Duodenal mucosa (tissue), 2 donors: ENCODE results near the gene PABPC1L.

Experiments used
- H3K27ac ChIP-seq: one replicate; pipeline ENCODE4 v1.7.0; 2013; ENCODE audit warnings: low read depth, low read length
- H3K27me3 ChIP-seq, 2 donors: one replicate each; pipeline ENCODE4 v1.7.0; 2013; ENCODE audit warnings: low read length in 2 of 2, control low read depth in 1 of 2; ENCODE audit not compliant: insufficient read depth in 2 of 2, control insufficient read depth in 1 of 2
- H3K36me3 ChIP-seq, 2 donors: one replicate each; pipeline ENCODE4 v1.7.0; 2013; ENCODE audit warnings: low read length in 2 of 2, control low read depth in 1 of 2; ENCODE audit not compliant: insufficient read depth in 2 of 2, control insufficient read depth in 1 of 2
- H3K4me1 ChIP-seq, 2 donors: one replicate each; pipeline ENCODE4 v1.7.0; 2013; ENCODE audit warnings: low read length in 2 of 2, control low read depth in 1 of 2; ENCODE audit not compliant: insufficient read depth in 2 of 2, control insufficient read depth in 1 of 2
- H3K4me3 ChIP-seq, 2 donors: one replicate each; pipeline ENCODE4 v1.7.0; 2013; ENCODE audit warnings: low read length in 2 of 2, low read depth in 1 of 2
- H3K9ac ChIP-seq, 2 donors: one replicate each; pipeline ENCODE4 v1.7.0; 2013; ENCODE audit warnings: low read length in 2 of 2, low read depth in 1 of 2
- H3K9me3 ChIP-seq, 2 donors: one replicate each; pipeline ENCODE4 v1.7.0; 2013; ENCODE audit warnings: low read length in 2 of 2, control low read depth in 1 of 2; ENCODE audit not compliant: control insufficient read depth in 1 of 2

PABPC1L gene

DNA sequence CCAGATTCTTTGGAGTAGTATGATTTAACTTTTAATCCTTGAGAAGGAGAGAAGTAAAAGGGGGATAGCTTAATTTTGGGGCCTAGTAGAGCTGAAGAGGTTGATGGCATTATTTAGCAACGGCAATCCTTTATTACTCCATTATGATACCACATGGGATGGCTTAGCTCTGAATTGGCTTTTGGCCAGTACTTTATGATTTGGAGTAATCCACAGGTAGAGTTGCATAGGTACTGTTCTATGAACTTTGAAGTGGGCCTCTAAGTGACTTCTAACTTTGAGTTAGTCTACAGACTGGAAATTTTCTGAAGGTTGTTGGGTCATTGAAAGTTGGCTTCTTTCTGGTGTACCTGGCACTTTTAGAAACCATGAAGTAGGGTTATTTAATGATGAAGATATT is 12.7 kb upstream of the PABPC1L start:
- no peak overlapping the region for H3K9ac ChIP-seq
- H3K27me3 ChIP-seq = no peaks in the 10 kb centered on the region
- H3K4me3 ChIP-seq = peak overlapping the region in 1 of 2 donors; percentile 4
- peaks cover 32 to 37% of the 10 kb centered on the region in 2 donors for H3K4me1 ChIP-seq
- H3K27ac ChIP-seq = no peak overlapping the region
- H3K36me3 ChIP-seq = peaks cover 3 to 12% of the 10 kb centered on the region in 2 donors
- no peaks in the 10 kb centered on the region for H3K9me3 ChIP-seq

DNA sequence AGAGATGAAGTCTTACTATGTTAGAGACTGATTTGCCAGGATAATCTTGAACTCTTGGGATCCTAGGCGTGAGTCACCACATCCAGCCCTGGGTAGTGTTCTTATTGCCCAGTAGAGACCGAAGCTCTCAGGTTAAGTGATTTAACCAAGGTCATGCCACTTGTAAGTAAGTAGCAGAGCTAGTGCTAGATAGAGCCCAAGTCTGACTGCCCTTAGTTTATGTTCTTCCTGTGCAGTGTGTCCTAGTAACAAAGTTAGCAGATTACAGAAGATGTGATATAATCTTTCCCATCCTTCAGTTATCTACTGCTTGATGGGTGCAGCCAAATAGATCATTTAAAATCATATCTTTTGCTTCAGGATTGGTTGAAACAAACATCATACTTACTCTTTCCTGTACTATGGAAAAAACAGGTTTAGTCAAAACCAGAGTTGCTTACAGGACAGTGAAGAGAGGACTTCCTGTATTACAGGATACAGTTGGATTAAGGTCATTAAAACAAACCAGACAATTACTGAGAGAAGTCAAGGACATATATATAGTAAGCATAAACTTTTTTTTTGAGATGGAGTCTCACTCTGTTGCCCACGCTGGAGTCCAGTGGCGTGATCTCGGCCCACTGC is 9.5 kb upstream of the PABPC1L start:
- no peaks in the 10 kb centered on the region for H3K9me3 ChIP-seq
- peaks cover 23 to 41% of the 10 kb centered on the region in 2 donors for H3K36me3 ChIP-seq
- no peak overlapping the region for H3K27ac ChIP-seq
- H3K4me1 ChIP-seq = peaks cover 24 to 28% of the 10 kb centered on the region in 2 donors
- no peak overlapping the region for H3K9ac ChIP-seq
- no peak overlapping the region for H3K4me3 ChIP-seq
- no peaks in the 10 kb centered on the region for H3K27me3 ChIP-seq

DNA sequence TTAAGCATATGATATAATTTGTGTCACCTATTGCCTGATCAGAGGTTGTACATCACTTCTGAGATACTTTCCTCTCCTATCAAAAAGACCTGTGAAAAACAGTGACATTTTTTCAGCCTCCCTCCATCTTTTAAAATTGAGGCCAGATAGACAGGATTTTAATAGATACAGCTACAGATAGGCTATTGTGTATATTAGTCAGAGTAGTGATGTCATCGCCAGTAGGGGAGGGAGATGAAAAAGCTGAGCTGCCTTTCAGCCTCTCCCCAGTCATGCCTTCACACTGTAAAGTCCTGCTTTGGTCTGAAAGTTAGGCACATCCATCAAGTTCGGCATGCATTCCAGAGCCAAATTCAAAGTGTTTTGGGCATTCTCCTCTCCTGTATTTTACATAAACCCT is 7.9 kb upstream of the PABPC1L start:
- Histone ChIP-seq H3K27me3 (no peaks in the 10 kb centered on the region), H3K4me1 (peaks cover 14 to 15% of the 10 kb centered on the region in 2 donors), H3K36me3 (peaks cover 30 to 56% of the 10 kb centered on the region in 2 donors), H3K4me3 (no peak overlapping the region), H3K9me3 (no peaks in the 10 kb centered on the region), H3K9ac (no peak overlapping the region), H3K27ac (no peak overlapping the region)

DNA sequence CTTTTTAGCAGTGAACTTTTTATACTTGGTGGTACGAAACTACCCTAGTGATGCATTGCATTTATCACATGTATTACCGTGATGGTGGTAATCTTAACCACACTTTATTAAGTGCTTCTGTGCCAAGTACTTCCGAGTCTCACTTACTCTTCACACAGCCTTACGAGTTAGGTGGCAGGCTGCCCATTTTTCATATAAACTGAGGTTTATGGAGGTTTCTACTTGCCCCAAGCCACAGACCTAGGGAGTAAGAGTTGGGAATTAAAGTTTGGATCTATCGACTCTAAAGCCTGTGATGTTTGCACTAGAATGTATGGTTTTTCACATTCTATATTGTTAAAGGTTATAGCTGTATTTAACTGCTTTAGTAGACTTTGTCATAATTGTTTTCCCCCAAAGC is 5.5 kb upstream of the PABPC1L start:
- H3K27ac ChIP-seq = no peak overlapping the region
- no peaks in the 10 kb centered on the region for H3K27me3 ChIP-seq
- no peak overlapping the region for H3K9ac ChIP-seq
- peaks cover 8 to 9% of the 10 kb centered on the region in 2 donors for H3K4me1 ChIP-seq
- H3K36me3 ChIP-seq = peaks cover 36 to 72% of the 10 kb centered on the region in 2 donors
- no peaks in the 10 kb centered on the region for H3K9me3 ChIP-seq
- H3K4me3 ChIP-seq = no peak overlapping the region

DNA sequence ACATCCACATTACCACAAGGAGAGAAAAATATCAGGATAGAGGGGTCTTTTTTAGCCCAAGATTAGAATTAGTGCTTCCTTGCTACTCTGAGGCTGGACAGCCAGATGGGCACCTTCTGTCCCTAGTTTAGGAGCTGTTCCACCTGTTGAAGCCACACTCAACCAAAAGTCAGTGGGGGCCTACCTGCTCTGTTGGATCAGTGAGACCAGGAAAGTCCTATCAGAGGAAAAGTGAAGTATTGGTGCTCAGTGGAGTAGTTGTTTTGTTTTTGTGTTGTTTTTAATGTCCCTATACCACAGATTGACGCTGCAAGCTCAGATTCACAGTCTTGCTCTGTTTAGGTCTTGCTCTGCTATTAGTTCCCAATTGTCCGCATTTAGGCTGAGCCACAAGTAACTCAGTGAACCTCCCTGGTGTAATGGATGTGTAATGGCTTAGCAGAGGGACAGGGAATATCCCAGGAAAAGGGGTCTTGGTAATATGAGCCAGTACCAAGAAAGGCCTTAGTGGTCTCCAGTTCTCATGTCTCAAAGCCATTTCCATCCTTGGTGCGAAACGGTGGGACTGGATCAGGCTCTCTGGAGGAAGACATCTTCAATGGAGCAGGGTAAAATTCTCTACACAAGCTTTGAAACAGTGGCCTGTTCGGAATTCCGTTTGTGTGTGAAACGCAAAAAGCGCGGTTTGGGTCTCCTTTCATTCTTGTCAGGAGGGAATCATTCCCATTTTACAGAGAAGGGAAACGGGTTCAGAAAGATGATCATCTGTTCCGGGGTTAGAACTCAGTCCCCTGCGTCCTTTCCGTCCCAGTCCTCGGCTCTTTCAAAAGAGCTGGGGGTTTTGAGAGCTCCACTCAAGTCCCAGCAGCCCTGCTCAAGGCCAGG is 631 bp upstream of the PABPC1L start:
- H3K4me1 ChIP-seq = peaks cover 6 to 13% of the 10 kb centered on the region in 2 donors
- no peak overlapping the region for H3K27ac ChIP-seq
- peak overlapping the region; percentile 9 to 49 for H3K9ac ChIP-seq
- peak overlapping the region; percentile 67 to 82 for H3K4me3 ChIP-seq
- H3K9me3 ChIP-seq = no peaks in the 10 kb centered on the region
- H3K36me3 ChIP-seq = peaks cover 20 to 51% of the 10 kb centered on the region in 2 donors
- no peaks in the 10 kb centered on the region for H3K27me3 ChIP-seq

DNA sequence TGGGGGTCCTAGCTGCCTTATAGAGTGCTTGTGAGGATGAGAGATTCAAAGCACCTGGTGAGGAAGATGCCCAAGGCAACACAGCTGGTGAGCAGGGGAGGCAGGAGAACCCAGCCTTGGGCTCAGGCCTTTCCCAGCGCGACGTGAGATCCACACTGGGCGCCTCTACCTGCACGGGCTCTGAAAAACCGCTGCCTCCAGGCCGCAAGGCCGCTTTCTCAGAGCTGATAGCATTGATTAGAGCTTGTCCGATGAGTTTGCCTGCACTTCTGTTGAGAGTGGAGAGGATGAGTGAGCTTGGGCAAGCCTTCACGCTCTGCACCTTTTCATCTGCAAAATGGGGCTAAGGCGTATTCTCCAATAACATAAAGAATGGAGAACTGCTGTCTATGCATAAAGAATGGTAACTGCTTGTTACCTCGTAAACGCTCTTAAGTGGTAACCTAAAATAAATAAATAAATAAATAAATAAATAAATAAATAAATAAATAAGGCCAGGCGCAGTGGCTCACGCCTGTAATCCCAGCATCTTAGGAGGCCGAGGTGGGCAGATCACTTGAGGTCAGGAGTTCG is 916 bp downstream of the PABPC1L start:
- Histone ChIP-seq H3K4me1 (peaks cover 6 to 13% of the 10 kb centered on the region in 2 donors), H3K27me3 (no peaks in the 10 kb centered on the region), H3K36me3 (peaks cover 13 to 37% of the 10 kb centered on the region in 2 donors), H3K27ac (no peak overlapping the region), H3K9ac (peak overlapping the region; percentile 43 to 49), H3K9me3 (no peaks in the 10 kb centered on the region), H3K4me3 (peak overlapping the region; percentile 67 to 82)

GRCh38 chr20:44911264-44911921 is 1.5 kb downstream of the PABPC1L start:
- no peaks in the 10 kb centered on the region for H3K9me3 ChIP-seq
- H3K27ac ChIP-seq = no peak overlapping the region
- no peak overlapping the region for H3K4me3 ChIP-seq

DNA sequence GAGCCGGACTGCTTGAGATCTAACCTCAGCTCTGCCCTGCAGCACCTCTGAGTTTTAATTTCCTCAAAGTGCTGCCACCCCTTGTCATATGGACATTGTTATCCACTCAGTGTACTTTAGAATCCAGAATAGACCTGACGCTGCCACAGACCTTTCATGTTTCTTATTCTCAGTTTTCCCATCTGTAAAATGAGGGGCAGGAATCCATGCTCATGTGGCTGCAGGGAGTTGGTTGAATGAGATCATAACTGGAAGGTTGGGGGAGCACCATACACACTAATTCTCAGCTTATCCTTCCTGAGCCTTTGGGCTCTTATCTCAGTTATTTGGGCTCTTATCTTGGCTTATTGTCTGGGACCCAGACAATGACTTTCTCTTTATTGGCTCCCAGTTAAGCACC is 2.3 kb downstream of the PABPC1L start:
- Histone ChIP-seq H3K4me1 (peaks cover 6 to 13% of the 10 kb centered on the region in 2 donors), H3K36me3 (peaks cover 4 to 28% of the 10 kb centered on the region in 2 donors), H3K4me3 (no peak overlapping the region), H3K9ac (no peak overlapping the region), H3K27me3 (no peaks in the 10 kb centered on the region), H3K27ac (no peak overlapping the region), H3K9me3 (no peaks in the 10 kb centered on the region)

More at GRCh38 chr20:44911264-44911921, 1.5 kb downstream of the PABPC1L start:
- H3K9ac ChIP-seq = no peak overlapping the region
- peaks cover 12 to 30% of the 10 kb centered on the region in 2 donors for H3K36me3 ChIP-seq
- peaks cover 6 to 13% of the 10 kb centered on the region in 2 donors for H3K4me1 ChIP-seq
- H3K27me3 ChIP-seq = no peaks in the 10 kb centered on the region

DNA sequence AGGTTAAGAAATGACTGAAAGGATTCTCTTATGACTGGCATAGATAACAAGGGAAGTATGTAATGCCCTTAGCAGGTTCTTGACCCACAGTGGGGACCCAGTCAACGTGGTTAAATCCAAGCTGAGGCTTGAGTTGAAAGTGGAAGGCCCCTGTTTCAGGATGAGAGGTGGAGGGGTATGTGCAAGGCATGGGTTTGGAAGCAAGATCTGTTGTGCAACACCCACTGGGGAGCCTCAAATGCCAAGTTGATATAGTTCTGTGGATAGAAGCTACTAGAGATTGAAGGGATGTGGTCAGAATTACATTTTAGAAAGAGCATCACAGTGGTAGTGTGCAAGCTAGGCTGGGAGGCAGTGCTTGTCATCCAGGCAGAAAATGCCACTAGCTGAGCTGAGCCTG is 5.1 kb downstream of the PABPC1L start:
- Histone ChIP-seq H3K9ac (no peak overlapping the region), H3K27me3 (no peaks in the 10 kb centered on the region), H3K4me1 (peaks cover 0 to 7% of the 10 kb centered on the region in 2 donors), H3K27ac (no peak overlapping the region), H3K9me3 (no peaks in the 10 kb centered on the region), H3K4me3 (no peak overlapping the region), H3K36me3 (peaks cover 0 to 14% of the 10 kb centered on the region in 2 donors)
